SH-SY5Y (cell line): ENCODE measurements around the gene WDR7.

Source experiments
- GATA2 ChIP-seq: IDR thresholded peaks from 2 replicates; pipeline ENCODE4 v1.6.1; 2011; ENCODE audit warnings: mild to moderate bottlenecking, low read depth, low read length
- GATA3 ChIP-seq: IDR thresholded peaks from 2 replicates; pipeline ENCODE4 v1.6.1; 2011; ENCODE audit warnings: low read depth, mild to moderate bottlenecking, low read length, moderate library complexity

DNA sequence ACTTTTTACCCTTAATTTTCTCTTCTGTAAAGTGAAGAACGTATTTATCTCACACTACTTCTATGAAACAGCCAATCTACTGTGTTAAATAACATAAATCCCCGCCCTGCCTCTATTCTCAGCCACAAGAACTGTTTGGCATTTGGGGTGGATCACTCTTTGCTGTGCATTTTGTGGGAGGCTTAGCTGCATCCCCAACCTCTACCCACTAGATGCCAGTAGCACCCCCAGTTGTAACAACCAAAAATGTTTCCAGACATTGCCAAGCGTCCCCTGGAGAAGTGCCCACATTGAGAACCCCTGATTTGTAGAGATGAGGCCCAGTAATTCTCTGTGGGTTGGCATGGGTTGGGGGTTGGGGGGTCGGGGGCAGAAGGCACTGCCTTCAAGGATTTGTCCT lies 401.0 kb downstream of the WDR7 start:
- TF ChIP-seq GATA3: no peak
- no peak for TF ChIP-seq GATA2
